ENCODE data around the gene DCC.

DCC gene

GRCh38 chr18:52426041-52426440 lies 86.0 kb downstream of the DCC start:
- DNase-seq (ENCODE audit: low read depth in 2 of 2) = no peak

GRCh38 chr18:52426462-52426861 lies 86.5 kb downstream of the DCC start:
- no peak for DNase-seq (ENCODE audit: low read depth in 2 of 2)

- no peak for DNase-seq (ENCODE audit: low read depth in 2 of 2)
Observed at GRCh38 chr18:52427521-52428175, 87.7 kb downstream of the DCC start.

GRCh38 chr18:52431683-52432082 lies 91.7 kb downstream of the DCC start:
- DNase-seq (ENCODE audit: low read depth in 2 of 2) = no peak

GRCh38 chr18:52433797-52434196 lies 93.8 kb downstream of the DCC start:
- DNase-seq (ENCODE audit: low read depth in 2 of 2) = no peak

- no peak for DNase-seq (ENCODE audit: low read depth in 2 of 2)
Observed at GRCh38 chr18:52435301-52435700, 95.3 kb downstream of the DCC start.

- DNase-seq (ENCODE audit: low read depth in 2 of 2) = no peak
Observed at GRCh38 chr18:52437161-52437560, 97.2 kb downstream of the DCC start.

- no peak for DNase-seq (ENCODE audit: low read depth in 2 of 2)
Observed at GRCh38 chr18:52439457-52439856, 99.5 kb downstream of the DCC start.

- no peak for DNase-seq (ENCODE audit: low read depth in 2 of 2)
Observed at GRCh38 chr18:52441794-52442193, 101.8 kb downstream of the DCC start.

GRCh38 chr18:52442686-52443085 lies 102.7 kb downstream of the DCC start:
- no peak for DNase-seq (ENCODE audit: low read depth in 2 of 2)

- no peak for DNase-seq (ENCODE audit: low read depth in 2 of 2)
Observed at GRCh38 chr18:52451256-52451655, 111.3 kb downstream of the DCC start.

GRCh38 chr18:52451851-52452250 lies 111.9 kb downstream of the DCC start:
- no peak for DNase-seq (ENCODE audit: low read depth in 2 of 2)

GRCh38 chr18:52452427-52452826 lies 112.4 kb downstream of the DCC start:
- no peak for DNase-seq (ENCODE audit: low read depth in 2 of 2)

GRCh38 chr18:52459890-52460289 lies 119.9 kb downstream of the DCC start:
- DNase-seq (ENCODE audit: low read depth in 2 of 2) = no peak

- no peak for DNase-seq (ENCODE audit: low read depth in 2 of 2)
Observed at GRCh38 chr18:52462853-52463252, 122.9 kb downstream of the DCC start.

- DNase-seq (ENCODE audit: low read depth in 2 of 2) = no peak
Observed at GRCh38 chr18:52465391-52465790, 125.4 kb downstream of the DCC start.

GRCh38 chr18:52468496-52468895 lies 128.5 kb downstream of the DCC start:
- DNase-seq (ENCODE audit: low read depth in 2 of 2) = no peak

- DNase-seq (ENCODE audit: low read depth in 2 of 2) = no peak
Observed at GRCh38 chr18:52475325-52475724, 135.3 kb downstream of the DCC start.

GRCh38 chr18:52481116-52481515 lies 141.1 kb downstream of the DCC start:
- no peak for DNase-seq (ENCODE audit: low read depth in 2 of 2)

GRCh38 chr18:52484977-52485376 lies 145.0 kb downstream of the DCC start:
- DNase-seq (ENCODE audit: low read depth in 2 of 2) = no peak

- DNase-seq (ENCODE audit: low read depth in 2 of 2) = no peak
Observed at GRCh38 chr18:52486052-52486451, 146.1 kb downstream of the DCC start.

GRCh38 chr18:52489396-52490306 lies 149.7 kb downstream of the DCC start:
- DNase-seq (ENCODE audit: low read depth in 2 of 2) = no peak

- DNase-seq (ENCODE audit: low read depth in 2 of 2) = no peak
Observed at GRCh38 chr18:52496426-52496825, 156.4 kb downstream of the DCC start.

Measured in fibroblast of skin of left quadriceps (primary cell).